ENCODE data around the gene CKLF. TPM values are rescaled to one million over a fixed set of nuclear protein-coding genes. Genes with fewer than 3 reads are reported as not detected.
"Not testable (repeated sequence)": the region's sequence is repeated elsewhere in the genome, so short reads cannot be mapped to it uniquely, and the experiment has no call there.

CKLF gene
- total and polyA plus RNA-seq, 2 experiments from 2014 or later, result 64.2 to 108 TPM

DNA sequence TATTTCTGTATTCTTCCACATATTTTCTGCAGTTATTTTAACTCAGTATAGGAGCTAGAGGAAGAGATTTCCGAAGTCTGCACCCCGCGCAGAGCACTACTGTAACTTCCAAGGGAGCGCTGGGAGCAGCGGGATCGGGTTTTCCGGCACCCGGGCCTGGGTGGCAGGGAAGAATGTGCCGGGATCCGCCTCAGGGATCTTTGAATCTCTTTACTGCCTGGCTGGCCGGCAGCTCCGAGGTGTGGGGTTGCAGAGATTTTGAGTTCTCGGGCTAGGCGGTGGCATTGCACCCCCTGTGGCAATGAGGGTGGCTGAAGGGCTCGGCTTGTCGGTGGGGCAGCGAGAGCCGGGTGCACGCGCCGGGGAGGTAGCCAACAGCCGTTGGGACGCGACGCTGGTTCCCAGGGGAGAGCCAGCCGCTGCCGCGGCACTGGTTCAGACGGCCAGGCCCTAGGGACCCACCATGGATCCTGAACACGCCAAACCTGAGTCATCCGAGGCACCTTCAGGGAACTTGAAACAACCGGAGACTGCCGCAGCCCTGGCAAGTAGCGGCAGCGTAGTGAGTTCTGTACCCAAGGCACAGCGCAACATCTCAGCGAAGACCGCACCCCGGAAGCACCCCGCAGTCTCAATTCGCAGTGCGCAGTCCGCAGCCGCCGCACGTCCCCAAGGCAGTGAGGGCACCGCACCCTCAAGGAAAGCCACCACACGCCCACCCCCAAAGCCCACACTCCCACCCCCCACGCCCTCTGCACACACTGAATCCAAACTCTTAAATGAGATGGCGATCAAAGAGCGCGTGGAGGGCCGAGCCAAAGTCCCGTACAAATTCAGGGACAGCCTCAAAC lies 13.9 kb downstream of the CKLF start, which contains the start of gene CMTM1:
Gene CMTM1 (plus strand): TSS at position 389 of the 851 bp plus-strand sequence. CDS start 75 bp downstream, at position 464.
- no peak within 1 kb of the TSS for H3K4me3 ChIP-seq
- H3K9me2 ChIP-seq (ENCODE audit: insufficient read depth), result no peaks in the 10 kb centered on the region
- H3K4me1 ChIP-seq (ENCODE audit: insufficient read depth), result peaks cover 24% of the 10 kb centered on the region
- H4K20me1 ChIP-seq (ENCODE audit: insufficient read depth), result no peaks in the 10 kb centered on the region
- no peaks in the 10 kb centered on the region for H3K27me3 ChIP-seq (replicated peaks; ENCODE audit: insufficient read depth)
- H2AFZ ChIP-seq, result no peak within 1 kb of the TSS
- peaks cover 8% of the 10 kb centered on the region; the same call in 1 of the 2 replicates for H3K79me2 ChIP-seq (ENCODE audit: insufficient read depth)
- no peak within 1 kb of the TSS for H3K9ac ChIP-seq
- TF ChIP-seq EZH2 (IDR thresholded peaks at IDR 0.05; ENCODE audit: insufficient read depth, poor library complexity, severe bottlenecking) (no peak), EZH2phosphoT487 (IDR thresholded peaks at IDR 0.05; ENCODE audit: insufficient read depth, low read depth) (no peak)
- WGBS, 2 experiments (ENCODE audit: low coverage in 1 of 2, low lambda C conversion rate in 2 of 2, missing lambda C conversion rate in 2 of 2), result 95 to 98% methylated on average over 15 to 54 of the region's 54 CpGs
- H3K36me3 ChIP-seq (ENCODE audit: low read depth), result no peaks in the 10 kb centered on the region
- no peak within 1 kb of the TSS for H3K27ac ChIP-seq
- no peaks in the 10 kb centered on the region for H3K9me3 ChIP-seq (ENCODE audit: low read depth)
- H3K4me2 ChIP-seq (ENCODE audit: unreplicated experiment), result no peak within 1 kb of the TSS
- H3F3A ChIP-seq (ENCODE audit: insufficient read depth), result peaks cover 25% of the 10 kb centered on the region
- in situ Hi-C loops (cut with MboI), result no loop called here
- DNase-seq, result no peak

DNA sequence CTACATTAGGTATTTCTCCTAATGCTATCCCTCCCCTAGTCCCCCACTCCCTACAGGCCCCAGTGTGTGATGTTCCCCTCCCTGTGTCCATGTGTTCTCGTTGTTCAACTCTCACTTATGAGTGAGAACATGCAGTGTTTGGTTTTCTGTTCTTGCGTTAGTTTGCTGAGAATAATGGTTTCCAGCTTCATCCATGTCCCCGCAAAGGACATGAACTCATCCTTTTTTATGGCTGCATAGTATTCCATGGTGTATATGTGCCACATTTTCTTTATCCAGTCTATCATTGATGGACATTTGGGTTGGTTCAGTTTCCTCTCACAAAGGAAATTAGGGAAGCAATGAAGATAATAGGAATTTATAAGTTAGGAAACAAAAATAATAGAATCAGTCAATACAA lies 14.9 kb downstream of the CKLF start:
- H3K4me2 ChIP-seq (ENCODE audit: unreplicated experiment); H3K36me3 ChIP-seq (ENCODE audit: low read depth); H3K27me3 ChIP-seq (replicated peaks; ENCODE audit: insufficient read depth); H3K27ac ChIP-seq; DNase-seq; H3K9me3 ChIP-seq (ENCODE audit: low read depth); H3K79me2 ChIP-seq (ENCODE audit: insufficient read depth); H3K9me2 ChIP-seq (ENCODE audit: insufficient read depth); H2AFZ ChIP-seq; H3K4me3 ChIP-seq; in situ Hi-C loops (cut with MboI); H3K9ac ChIP-seq; H4K20me1 ChIP-seq (ENCODE audit: insufficient read depth): not testable (repeated sequence)
- 93 to 97% methylated on average over 2 to 3 of the region's 3 CpGs for whole genome bisulfite sequencing, 2 experiments (ENCODE audit: low coverage in 1 of 2, low lambda C conversion rate in 2 of 2, missing lambda C conversion rate in 2 of 2)
- Histone ChIP-seq H3K4me1 (ENCODE audit: insufficient read depth) (peaks cover 24% of the 10 kb centered on the region), H3F3A (ENCODE audit: insufficient read depth) (peaks cover 25% of the 10 kb centered on the region)

DNA sequence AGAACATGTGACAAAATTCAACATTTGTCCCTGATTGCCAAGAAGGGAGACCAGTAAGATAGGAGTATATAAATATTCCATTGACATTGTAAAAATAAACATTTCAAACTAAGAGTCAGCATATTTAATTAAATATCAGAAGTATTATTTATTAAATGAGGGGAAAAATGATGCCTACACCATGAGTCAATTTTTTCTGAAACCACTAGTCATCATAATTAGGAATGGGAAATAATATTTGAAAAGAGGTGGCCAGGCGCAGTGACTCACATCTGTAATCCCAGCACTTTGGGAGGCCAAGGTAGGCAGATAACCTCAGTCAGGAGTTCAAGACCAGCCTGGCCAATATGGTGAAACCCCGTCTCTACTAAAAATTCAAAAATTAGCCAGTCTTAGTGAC lies 16.0 kb downstream of the CKLF start:
- H3K4me2 ChIP-seq (ENCODE audit: unreplicated experiment), result peak overlapping the region; percentile 9
- no peaks in the 10 kb centered on the region for H3K9me3 ChIP-seq (ENCODE audit: low read depth)
- H3K27me3 ChIP-seq (replicated peaks; ENCODE audit: insufficient read depth), result no peaks in the 10 kb centered on the region
- no peak overlapping the region for H3K4me3 ChIP-seq
- H3K36me3 ChIP-seq (ENCODE audit: low read depth), result no peaks in the 10 kb centered on the region
- no peak overlapping the region for H3K9ac ChIP-seq
- 95 to 98% methylated on average over 2 of the region's 2 CpGs for WGBS, 2 experiments (ENCODE audit: low coverage in 1 of 2, low lambda C conversion rate in 2 of 2, missing lambda C conversion rate in 2 of 2)
- H3K9me2 ChIP-seq (ENCODE audit: insufficient read depth), result no peaks in the 10 kb centered on the region
- TF ChIP-seq EZH2 (IDR thresholded peaks at IDR 0.05; ENCODE audit: insufficient read depth, poor library complexity, severe bottlenecking), result no peak
- no peak for TF ChIP-seq EZH2phosphoT487 (IDR thresholded peaks at IDR 0.05; ENCODE audit: insufficient read depth, low read depth)
- H3K27ac ChIP-seq, result peak overlapping the region; percentile 27
- H4K20me1 ChIP-seq (ENCODE audit: insufficient read depth), result no peaks in the 10 kb centered on the region
- H2AFZ ChIP-seq, result no peak overlapping the region
- peaks cover 24% of the 10 kb centered on the region for H3K4me1 ChIP-seq (ENCODE audit: insufficient read depth)
- peak; percentile 30 for DNase-seq
- peaks cover 25% of the 10 kb centered on the region for H3F3A ChIP-seq (ENCODE audit: insufficient read depth)
- H3K79me2 ChIP-seq (ENCODE audit: insufficient read depth), result 0 out of 2 replicates have a peak, but pooled peaks cover under 1% of the 10 kb centered on the region
- in situ Hi-C loops (cut with MboI), result no loop called here

DNA sequence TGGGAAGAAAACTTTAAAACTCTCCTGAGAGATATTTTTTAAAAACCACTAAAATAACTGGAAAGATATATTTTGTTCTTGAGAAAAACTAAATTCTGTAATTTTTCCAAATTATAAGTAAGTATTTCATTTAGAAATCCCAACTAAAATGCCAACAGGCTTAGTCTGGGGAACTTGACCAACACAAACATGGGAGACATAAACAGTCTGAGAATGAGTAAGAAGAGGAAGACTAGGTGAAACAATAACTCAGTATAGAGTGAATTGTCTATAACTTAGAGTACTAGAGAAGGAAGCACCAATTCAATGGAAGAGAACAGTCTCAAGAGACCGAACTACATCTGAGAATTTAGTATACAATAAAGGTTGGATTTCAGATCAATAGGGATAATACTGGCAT lies 16.8 kb downstream of the CKLF start:
- Histone ChIP-seq H3K36me3 (ENCODE audit: low read depth) (no peaks in the 10 kb centered on the region), H3K27ac (peak overlapping the region; percentile 27), H3K4me2 (ENCODE audit: unreplicated experiment) (peak overlapping the region; percentile 9), H3K9ac (no peak overlapping the region), H3K4me3 (peak overlapping the region; percentile 6; the same call in 1 of the 2 replicates), H3K27me3 (replicated peaks; ENCODE audit: insufficient read depth) (no peaks in the 10 kb centered on the region), H3K9me3 (ENCODE audit: low read depth) (no peaks in the 10 kb centered on the region), H3F3A (ENCODE audit: insufficient read depth) (peaks cover 25% of the 10 kb centered on the region), H3K4me1 (ENCODE audit: insufficient read depth) (peaks cover 24% of the 10 kb centered on the region), H2AFZ (no peak overlapping the region), H3K79me2 (ENCODE audit: insufficient read depth) (no peaks in the 10 kb centered on the region), H4K20me1 (ENCODE audit: insufficient read depth) (no peaks in the 10 kb centered on the region), H3K9me2 (ENCODE audit: insufficient read depth) (no peaks in the 10 kb centered on the region)
- DNase-seq, result peak; percentile 80
- TF ChIP-seq EZH2phosphoT487 (IDR thresholded peaks at IDR 0.05; ENCODE audit: insufficient read depth, low read depth) (no peak), EZH2 (IDR thresholded peaks at IDR 0.05; ENCODE audit: insufficient read depth, poor library complexity, severe bottlenecking) (no peak)
- WGBS, 2 experiments (ENCODE audit: low coverage in 1 of 2, low lambda C conversion rate in 2 of 2, missing lambda C conversion rate in 2 of 2), result 97 to 100% methylated on average over 1 of the region's 1 CpG
- in situ Hi-C loops (cut with MboI), result no loop called here
